ENCODE data around the gene DYSF. TPM values are rescaled to one million over a fixed set of nuclear protein-coding genes. Genes with fewer than 3 reads are reported as not detected.

DYSF gene
- total RNA-seq, 4 donors from 2014 or later, result 4.2 to 12.0 (median 5.9) TPM

GRCh38 chr2:71713581-71714580, 260.5 kb downstream of the DYSF start:
- Histone ChIP-seq H3K4me3 (no peak overlapping the region), H3K36me3 (no peaks in the 10 kb centered on the region), H3K9me3 (no peaks in the 10 kb centered on the region), H3K27me3 (no peaks in the 10 kb centered on the region), H3K4me1 (peaks cover 0 to 29% (median 0%) of the 10 kb centered on the region in 4 donors), H3K27ac (no peak overlapping the region)
- TF ChIP-seq POLR2A (IDR thresholded peaks at IDR 0.05), result no peak
- TF ChIP-seq EP300 (IDR thresholded peaks at IDR 0.05), result no peak
- TF ChIP-seq CTCF (IDR thresholded peaks at IDR 0.05), result no peak
- WGBS, 2 donors, result 78% methylated on average over 11 of the region's 11 CpGs
- DNase-seq (ENCODE audit: low spot score in 2 of 2), result no peak

GRCh38 chr2:71714601-71715240, 261.4 kb downstream of the DYSF start:
- Histone ChIP-seq H3K4me1 (peaks cover 0 to 37% (median 1%) of the 10 kb centered on the region in 4 donors), H3K9me3 (no peaks in the 10 kb centered on the region), H3K36me3 (no peaks in the 10 kb centered on the region), H3K4me3 (no peak overlapping the region), H3K27me3 (no peaks in the 10 kb centered on the region), H3K27ac (no peak overlapping the region)
- TF ChIP-seq POLR2A (IDR thresholded peaks at IDR 0.05), result no peak
- TF ChIP-seq CTCF (IDR thresholded peaks at IDR 0.05), result no peak
- no peak for TF ChIP-seq EP300 (IDR thresholded peaks at IDR 0.05)
- WGBS, 2 donors, result 84 to 89% methylated on average over 4 of the region's 4 CpGs
- DNase-seq (ENCODE audit: low spot score in 2 of 2), result no peak

GRCh38 chr2:71715241-71715750, 261.9 kb downstream of the DYSF start:
- Histone ChIP-seq H3K4me1 (peaks cover 0 to 43% (median 2%) of the 10 kb centered on the region in 4 donors), H3K27ac (no peak overlapping the region)
- TF ChIP-seq POLR2A (IDR thresholded peaks at IDR 0.05), result no peak
- TF ChIP-seq CTCF (IDR thresholded peaks at IDR 0.05), result no peak
- no peak for TF ChIP-seq EP300 (IDR thresholded peaks at IDR 0.05)

GRCh38 chr2:71715951-71716696, 262.8 kb downstream of the DYSF start:
- Histone ChIP-seq H3K4me1 (peaks cover 0 to 43% (median 2%) of the 10 kb centered on the region in 4 donors), H3K36me3 (no peaks in the 10 kb centered on the region), H3K4me3 (no peak overlapping the region), H3K27ac (no peak overlapping the region), H3K9me3 (no peaks in the 10 kb centered on the region), H3K27me3 (no peaks in the 10 kb centered on the region)
- TF ChIP-seq POLR2A (IDR thresholded peaks at IDR 0.05) (no peak), CTCF (IDR thresholded peaks at IDR 0.05) (no peak), EP300 (IDR thresholded peaks at IDR 0.05) (no peak)
- 89 to 93% methylated on average over 4 of the region's 4 CpGs for WGBS, 2 donors
- no peak for DNase-seq (ENCODE audit: low spot score in 2 of 2)

More at GRCh38 chr2:71715241-71715750, 261.9 kb downstream of the DYSF start:
- H3K27me3 ChIP-seq, result no peaks in the 10 kb centered on the region
- no peaks in the 10 kb centered on the region for H3K36me3 ChIP-seq
- H3K9me3 ChIP-seq, result no peaks in the 10 kb centered on the region
- H3K4me3 ChIP-seq, result no peak overlapping the region
- no peak for DNase-seq (ENCODE audit: low spot score in 2 of 2)
- 95% methylated on average over 6 of the region's 6 CpGs for WGBS, 2 donors
